ENCODE results near the gene GPN1. TPM values are rescaled to one million over a fixed set of nuclear protein-coding genes. Genes with fewer than 3 reads are reported as not detected.
"Not testable (repeated sequence)": the region's sequence is repeated elsewhere in the genome, so short reads cannot be mapped to it uniquely, and the experiment has no call there.

The GPN1 gene
- polyA plus RNA-seq: 10 to 100 TPM; 19.7 to 25.7 (median 20.2) TPM

GRCh38 chr2:27628767-27629709, at the start of gene GPN1, which contains the start of gene CCDC121:
TSS of gene GPN1 (plus strand) at chr2:27629050. CDS start at chr2:27629059, 9 bp downstream.
TSS of gene CCDC121 (minus strand) at chr2:27629012. CDS start at chr2:27627799, 1,213 bp downstream.
- 1% methylated on average over 43 to 44 of the region's 44 CpGs for WGBS, 3 donors
- H3K27ac ChIP-seq (ENCODE audit: low read depth, low read length): no peak within 1 kb of the TSS

GRCh38 chr2:27581417-27582128, 47.3 kb upstream of the GPN1 start:
- 95 to 97% (median 95%) methylated on average over 19 of the region's 19 CpGs for WGBS, 3 donors
- no peak overlapping the region for H3K27ac ChIP-seq (ENCODE audit: low read depth, low read length)

GRCh38 chr2:27582129-27582694, 46.6 kb upstream of the GPN1 start:
- no peak overlapping the region for H3K27ac ChIP-seq (ENCODE audit: low read depth, low read length)
- WGBS, 3 donors: 81 to 91% (median 90%) methylated on average over 16 of the region's 16 CpGs

- 0 to 2% (median 2%) methylated on average over 38 of the region's 38 CpGs for WGBS, 3 donors
- no peak within 1 kb of the TSS for H3K27ac ChIP-seq (ENCODE audit: low read depth, low read length)
These were observed 46.0 kb upstream of the GPN1 start, which contains the start of gene ZNF512 for GRCh38 chr2:27582695-27583389. TSS of gene ZNF512 (plus strand) at chr2:27583042. CDS start at chr2:27583113, 71 bp downstream.

GRCh38 chr2:27583390-27583915, 45.4 kb upstream of the GPN1 start:
- 3 to 5% (median 3%) methylated on average over 12 of the region's 12 CpGs for WGBS, 3 donors
- H3K27ac ChIP-seq (ENCODE audit: low read depth, low read length): no peak overlapping the region

- WGBS, 3 donors: 76 to 86% (median 79%) methylated on average over 3 of the region's 3 CpGs
- no peak overlapping the region for H3K27ac ChIP-seq (ENCODE audit: low read depth, low read length)
These were observed 44.3 kb upstream of the GPN1 start for GRCh38 chr2:27584597-27584996.

- 90 to 96% (median 95%) methylated on average over 2 of the region's 2 CpGs for WGBS, 3 donors
These were observed 41.8 kb upstream of the GPN1 start for GRCh38 chr2:27587025-27587424.

GRCh38 chr2:27588308-27588707, 40.5 kb upstream of the GPN1 start:
- no peak overlapping the region for H3K27ac ChIP-seq (ENCODE audit: low read depth, low read length)
- WGBS, 3 donors: 97 to 100% (median 99%) methylated on average over 2 of the region's 2 CpGs

More at GRCh38 chr2:27587025-27587424, 41.8 kb upstream of the GPN1 start:
- H3K27ac ChIP-seq (ENCODE audit: low read depth, low read length): no peak overlapping the region

GRCh38 chr2:27591745-27592144, 37.1 kb upstream of the GPN1 start:
- no peak overlapping the region for H3K27ac ChIP-seq (ENCODE audit: low read depth, low read length)
- 73 to 88% (median 84%) methylated on average over 3 of the region's 3 CpGs for WGBS, 3 donors

GRCh38 chr2:27593240-27593639, 35.6 kb upstream of the GPN1 start:
- 97 to 98% (median 97%) methylated on average over 2 of the region's 2 CpGs for WGBS, 3 donors
- no peak overlapping the region for H3K27ac ChIP-seq (ENCODE audit: low read depth, low read length)

- 96 to 98% (median 98%) methylated on average over 40 to 45 of the region's 45 CpGs for WGBS, 3 donors
- H3K27ac ChIP-seq (ENCODE audit: low read depth, low read length): not testable (repeated sequence)
These were observed 34.7 kb upstream of the GPN1 start for GRCh38 chr2:27594020-27594703.

GRCh38 chr2:27595412-27595811, 33.4 kb upstream of the GPN1 start:
- not testable (repeated sequence) for H3K27ac ChIP-seq (ENCODE audit: low read depth, low read length)
- WGBS, 3 donors: 99% methylated on average over 9 of the region's 9 CpGs

GRCh38 chr2:27596627-27597026, 32.2 kb upstream of the GPN1 start:
- 84 to 96% (median 93%) methylated on average over 1 of the region's 1 CpG for WGBS, 3 donors
- no peak overlapping the region for H3K27ac ChIP-seq (ENCODE audit: low read depth, low read length)

- H3K27ac ChIP-seq (ENCODE audit: low read depth, low read length): no peak overlapping the region
- 85 to 93% (median 86%) methylated on average over 2 of the region's 2 CpGs for WGBS, 3 donors
These were observed 22.2 kb upstream of the GPN1 start for GRCh38 chr2:27606611-27607010.

GRCh38 chr2:27613985-27614384, 14.9 kb upstream of the GPN1 start:
- WGBS, 3 donors: 96 to 100% (median 100%) methylated on average over 2 of the region's 2 CpGs
- no peak overlapping the region for H3K27ac ChIP-seq (ENCODE audit: low read depth, low read length)

- H3K27ac ChIP-seq (ENCODE audit: low read depth, low read length): no peak overlapping the region
- 96 to 98% (median 98%) methylated on average over 3 of the region's 3 CpGs for WGBS, 3 donors
These were observed 13.5 kb upstream of the GPN1 start for GRCh38 chr2:27615316-27615715.

- H3K27ac ChIP-seq (ENCODE audit: low read depth, low read length): no peak overlapping the region
- 54 to 100% (median 75%) methylated on average over 1 of the region's 1 CpG for WGBS, 3 donors
These were observed 7.3 kb upstream of the GPN1 start for GRCh38 chr2:27621524-27621923.

Data from adipose tissue (tissue), 3 donors.